ENCODE measurements around the gene MROH7.

Gene MROH7

GRCh38 chr1:54640863-54641836 lies at the start of gene MROH7:
TSS of gene MROH7 (plus strand) at chr1:54641786. CDS start at chr1:54652927, 11,141 bp downstream.
- no peak for DNase-seq (ENCODE audit: low read depth)

DNA sequence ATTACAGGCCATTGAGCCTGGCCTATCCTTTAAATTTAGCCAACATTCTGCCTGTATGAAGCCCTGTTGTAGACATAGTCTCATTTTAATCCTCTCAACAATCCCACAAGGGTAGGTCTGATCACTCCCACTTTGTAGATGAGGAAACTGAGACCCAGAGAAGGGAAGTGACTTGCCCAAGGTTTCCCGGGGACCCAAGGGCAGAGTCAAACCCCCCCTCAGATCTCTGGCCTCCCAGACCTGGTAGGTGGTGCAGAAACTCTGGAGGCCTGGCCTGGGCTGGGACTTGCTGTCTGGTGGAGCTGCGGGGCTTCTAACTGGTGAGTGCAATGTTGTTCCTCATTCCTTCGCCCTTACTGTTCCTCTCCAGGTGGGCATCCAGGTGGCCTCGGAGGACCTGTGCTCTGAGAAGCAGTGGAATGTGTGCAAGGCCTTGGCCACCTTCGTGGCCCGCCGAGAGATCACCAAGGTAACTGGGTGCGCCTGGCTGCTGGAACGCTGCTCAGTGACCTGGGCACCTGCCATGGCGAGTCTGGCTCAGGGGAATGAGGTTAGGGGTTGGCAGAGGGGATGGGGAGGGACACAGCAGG lies 47.9 kb upstream of the MROH7 start:
- no peak for DNase-seq (ENCODE audit: low read depth)

GRCh38 chr1:54594463-54594862 lies 47.1 kb upstream of the MROH7 start:
- no peak for DNase-seq (ENCODE audit: low read depth)

GRCh38 chr1:54595956-54596498 lies 45.6 kb upstream of the MROH7 start:
- no peak for DNase-seq (ENCODE audit: low read depth)

- peak; percentile 21 for DNase-seq (ENCODE audit: low read depth)
Measured at GRCh38 chr1:54596756-54597155, 44.8 kb upstream of the MROH7 start.

GRCh38 chr1:54597455-54598030 lies 44.0 kb upstream of the MROH7 start:
- no peak for DNase-seq (ENCODE audit: low read depth)

GRCh38 chr1:54599211-54599823 lies 42.3 kb upstream of the MROH7 start:
- no peak for DNase-seq (ENCODE audit: low read depth)

DNA sequence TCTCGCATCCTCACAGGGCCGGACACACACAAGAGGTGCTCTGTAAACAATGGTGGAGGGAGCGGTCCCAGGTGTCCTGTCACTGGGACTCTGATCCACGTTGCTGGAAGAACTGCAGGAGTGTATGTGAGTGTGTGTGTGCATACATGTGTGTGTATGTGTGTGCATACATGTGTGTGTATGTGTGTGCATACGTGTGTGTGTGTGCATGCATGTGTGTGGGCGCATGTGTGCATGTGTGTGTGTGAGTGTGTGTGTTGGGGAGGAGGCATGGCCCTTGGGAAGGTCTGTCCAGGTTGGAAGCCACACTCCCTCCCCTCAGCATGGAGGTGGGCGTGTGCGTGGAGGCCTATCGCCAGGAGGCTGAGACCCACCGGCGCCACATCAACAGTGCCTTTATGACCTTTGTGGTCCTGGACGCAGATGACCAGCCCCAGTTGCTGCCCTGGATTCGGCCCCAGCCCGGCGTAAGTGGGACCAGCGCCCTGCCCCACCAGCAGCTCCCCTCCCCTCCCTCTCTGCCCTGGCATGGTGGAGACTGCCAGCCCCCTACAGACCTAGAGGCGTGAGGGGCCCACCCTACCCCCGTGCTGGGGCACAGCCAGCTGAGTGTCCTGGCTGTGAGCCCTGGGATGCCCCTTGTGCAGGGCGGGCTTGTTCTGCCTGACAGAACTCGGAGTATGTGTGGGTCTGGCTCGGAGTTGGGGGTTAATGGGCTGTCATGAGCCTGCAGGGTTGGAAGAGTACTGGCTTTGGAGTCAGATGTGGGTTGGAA lies 40.5 kb upstream of the MROH7 start:
- no peak for DNase-seq (ENCODE audit: low read depth)

GRCh38 chr1:54601730-54602129 lies 39.9 kb upstream of the MROH7 start:
- no peak for DNase-seq (ENCODE audit: low read depth)

DNA sequence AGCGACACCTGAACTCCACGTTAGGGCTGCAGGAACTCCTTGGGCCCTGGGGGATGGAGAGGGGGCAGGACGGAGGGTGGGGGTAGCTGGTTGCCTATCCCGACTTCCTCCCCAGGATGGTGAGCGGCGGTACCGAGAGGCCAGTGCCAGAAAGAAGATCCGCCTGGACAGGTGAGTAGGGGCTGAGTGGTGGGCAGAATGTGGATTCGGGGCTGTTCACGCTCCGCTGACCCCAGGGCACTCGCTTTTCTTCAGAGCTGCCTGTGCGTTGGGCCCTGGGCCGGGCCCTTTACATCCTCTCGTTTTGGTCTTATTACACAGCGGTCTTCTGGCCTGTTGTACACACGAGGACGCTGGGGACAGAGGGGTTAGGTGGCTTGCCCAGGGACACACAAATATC lies 39.0 kb upstream of the MROH7 start:
- no peak for DNase-seq (ENCODE audit: low read depth)

DNA sequence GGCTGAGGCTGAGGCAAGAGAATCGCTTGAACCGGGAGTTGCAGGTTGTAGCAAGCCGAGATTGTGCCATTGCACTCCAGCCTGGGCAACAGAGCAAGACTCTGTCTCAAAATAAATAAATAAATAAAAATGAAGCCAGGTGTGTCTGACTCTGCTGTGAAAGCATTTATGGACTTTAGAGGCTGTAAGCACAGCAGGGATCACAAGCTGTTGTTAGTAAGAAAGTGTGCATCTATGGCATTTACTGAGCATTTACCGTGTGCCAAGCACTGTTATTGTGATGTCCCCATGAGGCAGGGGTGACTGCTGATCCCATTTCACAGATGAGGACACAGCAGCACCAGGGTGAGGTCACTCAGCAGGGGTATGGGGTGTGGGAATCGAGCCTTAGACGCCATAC lies 38.3 kb upstream of the MROH7 start:
- DNase-seq (ENCODE audit: low read depth): no peak

- DNase-seq (ENCODE audit: low read depth): no peak
Measured at GRCh38 chr1:54604051-54604450, 37.5 kb upstream of the MROH7 start.

- DNase-seq (ENCODE audit: low read depth): no peak
Measured at GRCh38 chr1:54604572-54605370, 36.8 kb upstream of the MROH7 start.

- no peak for DNase-seq (ENCODE audit: low read depth)
Measured at GRCh38 chr1:54606096-54606989, 35.2 kb upstream of the MROH7 start.

GRCh38 chr1:54606990-54607325 lies 34.6 kb upstream of the MROH7 start:
- DNase-seq (ENCODE audit: low read depth): no peak

DNA sequence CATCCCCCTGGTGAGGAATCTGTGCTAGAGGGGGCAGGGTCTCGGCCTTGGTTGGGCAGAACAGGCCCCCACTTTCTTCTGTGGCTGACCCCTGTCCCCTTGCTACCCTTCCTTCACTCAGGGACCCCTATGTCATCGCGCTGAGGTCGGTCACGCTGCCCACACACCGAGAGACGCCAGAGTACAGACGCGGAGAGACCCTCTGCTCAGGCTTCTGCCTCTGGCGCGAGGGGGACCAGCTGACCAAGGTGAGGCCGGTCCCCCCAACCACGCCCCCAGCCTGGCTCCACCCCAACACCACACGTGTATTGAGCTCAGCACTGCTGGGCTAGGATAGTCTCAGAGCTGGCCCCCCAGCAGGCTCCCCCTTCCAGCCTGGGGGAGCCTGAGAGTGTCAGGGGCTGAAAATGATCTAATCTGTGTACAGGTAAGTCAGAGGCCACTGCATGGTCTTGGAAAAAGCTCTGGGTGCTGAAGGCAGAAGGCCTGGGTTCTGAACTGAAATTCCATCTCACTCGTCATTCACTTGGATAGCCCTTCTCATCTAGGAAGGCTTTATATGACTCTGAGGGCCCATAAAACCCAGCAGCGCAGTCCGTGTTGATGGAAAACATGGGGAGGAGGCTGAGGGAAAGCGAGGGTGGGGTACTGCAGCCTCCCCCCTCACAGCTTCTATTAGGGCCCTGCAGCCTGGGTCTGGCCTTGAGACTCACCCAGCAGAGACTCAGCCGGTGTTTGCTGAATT lies 33.6 kb upstream of the MROH7 start:
- DNase-seq (ENCODE audit: low read depth): no peak

DNA sequence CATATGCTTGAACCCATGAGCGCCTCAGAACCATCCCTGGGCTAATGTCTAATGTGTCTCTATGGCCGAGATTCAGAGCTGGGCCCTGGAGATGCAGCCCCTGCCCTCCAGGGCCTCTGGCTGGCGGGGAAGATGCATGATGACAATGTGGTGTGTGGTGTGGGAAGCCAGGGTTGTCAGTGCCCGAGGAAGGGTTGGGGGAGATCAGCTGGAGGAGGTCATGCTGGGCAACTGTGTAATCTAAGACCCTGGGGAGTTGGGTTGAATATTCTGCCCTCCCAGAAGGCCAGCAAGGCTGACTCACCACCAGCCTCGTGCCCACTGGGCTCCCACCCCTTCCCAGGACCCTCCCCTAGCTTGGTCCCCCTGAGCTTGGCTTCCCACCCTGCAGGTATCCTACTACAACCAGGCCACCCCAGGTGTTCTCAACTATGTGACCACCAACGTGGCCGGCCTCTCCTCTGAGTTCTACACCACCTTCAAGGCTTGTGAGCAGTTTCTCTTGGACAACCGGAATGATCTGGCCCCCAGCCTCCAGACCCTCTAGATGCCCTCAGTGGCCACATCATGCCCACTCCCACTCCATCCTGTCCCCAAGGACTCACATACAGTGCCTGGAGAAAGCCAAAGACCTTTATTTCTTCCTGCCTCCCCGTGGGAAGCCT lies 32.9 kb upstream of the MROH7 start:
- no peak for DNase-seq (ENCODE audit: low read depth)

DNA sequence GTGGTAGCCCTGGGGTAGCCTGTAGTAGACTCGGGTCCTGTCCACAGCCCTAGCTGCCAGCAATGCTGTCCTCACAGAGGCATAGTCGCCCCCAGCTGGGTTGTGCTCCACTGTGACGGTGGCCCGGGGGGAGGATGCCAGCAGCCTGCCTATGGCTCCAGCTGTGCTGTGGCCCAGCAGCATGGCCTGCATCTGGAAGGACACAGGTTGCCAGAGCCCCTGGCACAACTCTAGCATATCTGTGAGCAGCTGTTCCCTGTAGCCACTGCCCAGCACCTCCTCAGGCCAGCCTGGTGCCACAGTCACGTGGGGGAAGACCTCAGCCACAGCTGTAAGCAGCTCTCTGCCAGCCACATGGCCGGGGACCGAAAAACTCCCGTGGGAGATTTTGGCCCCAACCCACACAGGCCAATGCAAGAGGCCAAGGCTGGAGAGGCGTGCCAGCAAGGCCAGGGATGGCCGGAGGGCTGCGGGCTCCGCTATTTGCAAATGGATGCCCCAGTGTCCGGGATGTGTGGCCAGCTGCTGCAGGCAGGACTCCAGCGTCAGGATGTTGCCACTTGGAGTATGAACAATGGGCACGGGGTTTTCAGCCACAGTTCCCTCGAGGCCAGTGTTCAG lies 32.2 kb upstream of the MROH7 start:
- no peak for DNase-seq (ENCODE audit: low read depth)

Data from amniotic epithelial cell (primary cell).